Measurements from ENCODE around the gene NDUFA11. TPM values are rescaled to one million over a fixed set of nuclear protein-coding genes. Genes with fewer than 3 reads are reported as not detected.
"Not testable (repeated sequence)": the region's sequence is repeated elsewhere in the genome, so short reads cannot be mapped to it uniquely, and the experiment has no call there.

NDUFA11 gene
- total RNA-seq, 1 donor from 2014 or later, result 245 TPM

DNA sequence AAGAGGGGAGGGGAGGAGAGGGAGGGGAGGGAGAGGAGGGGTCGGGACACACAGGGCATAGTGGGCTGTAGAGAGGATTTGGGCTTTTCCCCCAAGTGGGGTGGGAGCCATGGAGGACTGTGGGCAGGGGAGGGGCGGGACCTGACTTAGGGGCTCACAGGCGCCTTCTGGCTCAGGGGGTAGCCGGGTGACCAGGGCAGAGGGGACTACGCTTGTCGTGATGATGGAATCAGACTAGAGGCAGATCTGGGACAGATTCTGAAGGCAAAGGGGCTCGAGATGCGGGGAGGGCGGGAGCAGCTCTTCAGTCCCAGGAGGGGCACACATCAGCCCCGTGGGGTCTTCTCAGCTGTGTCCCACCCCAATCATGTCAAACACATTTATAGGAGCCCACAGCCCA is 13.5 kb downstream of the NDUFA11 start:
- DNase-seq (ENCODE audit: low spot score), result no peak

DNA sequence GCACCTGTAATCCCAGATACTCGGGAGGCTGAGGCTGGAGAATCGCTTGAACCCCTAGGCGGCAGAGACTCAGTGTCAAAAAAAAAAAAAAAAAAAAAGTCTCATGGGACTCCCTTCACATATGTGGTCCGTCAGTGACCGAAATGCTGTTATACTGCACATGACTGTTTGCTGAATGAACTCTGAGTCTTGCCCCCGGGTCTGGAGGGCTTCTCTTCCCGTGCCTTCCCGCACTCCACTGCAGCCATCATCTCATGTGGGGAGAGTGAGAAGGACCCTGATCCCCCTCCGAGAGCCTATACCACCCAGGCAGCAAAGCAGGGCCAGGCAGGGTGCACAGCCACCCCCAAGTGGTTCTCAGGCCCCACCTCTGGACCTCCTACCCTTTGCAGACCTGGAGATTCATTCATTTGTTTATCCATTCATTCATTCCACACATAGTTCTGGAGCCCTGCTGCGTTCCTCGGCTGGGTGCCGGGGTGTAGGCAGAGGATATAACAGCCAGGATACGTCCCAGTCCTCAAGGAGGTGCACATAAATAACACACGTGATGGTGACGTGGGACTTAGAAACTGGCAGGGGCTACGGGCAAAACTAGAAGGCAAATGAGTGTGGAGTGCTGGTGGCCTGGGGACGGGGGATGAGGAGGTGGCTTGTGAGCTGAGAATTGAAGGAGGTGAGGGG is 14.2 kb downstream of the NDUFA11 start:
- no peak for DNase-seq (ENCODE audit: low spot score)

DNA sequence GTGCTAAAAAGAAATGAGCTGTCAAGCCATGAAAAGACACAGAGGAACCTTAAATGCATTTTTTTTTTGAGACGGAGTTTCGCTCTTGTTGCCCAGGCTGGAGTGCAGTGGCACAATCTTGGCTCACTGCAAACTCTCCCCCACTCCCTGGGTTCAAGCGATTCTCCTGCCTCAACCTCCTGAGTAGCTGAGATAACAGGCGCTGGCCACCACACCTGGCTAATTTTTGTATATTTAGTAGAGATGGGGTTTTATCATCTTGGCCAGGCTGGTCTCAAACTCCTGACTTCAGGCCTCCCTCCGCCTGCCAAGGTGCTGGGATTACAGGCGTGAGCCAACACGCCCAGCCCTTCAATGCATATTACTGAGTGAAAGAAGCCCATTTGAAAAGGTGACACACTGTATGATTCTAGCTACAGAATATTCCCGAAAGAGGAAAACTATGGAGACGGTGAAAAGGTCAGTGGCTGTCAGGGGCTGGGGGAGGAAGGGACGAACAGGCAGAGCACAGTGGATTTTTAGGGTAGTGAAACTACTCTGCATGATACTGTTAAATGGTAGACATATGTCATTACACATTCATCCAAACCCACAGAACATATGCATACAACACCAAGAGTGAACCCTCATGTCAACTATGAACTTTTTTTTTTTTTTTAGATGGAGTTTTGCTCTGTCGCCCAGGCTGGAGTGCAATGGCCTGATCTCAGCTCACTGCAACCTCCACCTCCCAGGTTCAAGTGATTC is 19.4 kb downstream of the NDUFA11 start:
- not testable (repeated sequence) for DNase-seq (ENCODE audit: low spot score)

DNA sequence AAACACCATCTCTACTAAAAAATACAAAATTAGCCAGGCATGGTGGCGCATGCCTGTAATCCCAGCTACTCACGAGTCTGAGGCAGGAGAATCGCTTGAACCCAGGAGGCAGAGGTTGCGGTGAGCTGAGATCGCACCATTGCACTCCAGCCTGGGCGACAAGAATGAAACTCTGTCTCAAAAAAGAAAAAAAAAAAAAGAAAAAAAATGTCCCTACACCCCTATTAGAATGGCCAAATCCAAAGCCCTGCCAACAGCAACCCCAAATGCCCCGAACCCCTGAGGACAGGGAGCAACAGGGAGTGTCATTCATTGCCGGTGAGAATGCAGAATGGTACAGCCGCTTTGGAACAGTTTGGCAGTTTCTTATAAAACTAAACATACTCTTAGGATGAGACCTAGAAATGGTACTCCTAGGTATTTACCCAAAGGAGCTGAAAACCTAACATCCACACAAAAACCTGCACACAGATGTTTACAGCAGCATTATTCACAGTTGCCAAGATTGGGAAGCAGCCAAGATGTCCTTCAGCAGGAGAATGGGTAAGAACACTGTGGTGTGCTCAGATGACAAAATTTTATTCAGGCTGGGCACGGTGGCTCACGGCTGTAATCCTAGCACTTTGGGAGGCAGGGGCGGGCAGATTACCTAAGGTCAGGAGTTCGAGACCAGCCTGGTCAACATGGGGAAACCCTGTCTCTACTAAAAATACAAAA is 20.3 kb downstream of the NDUFA11 start:
- DNase-seq (ENCODE audit: low spot score), result not testable (repeated sequence)

DNA sequence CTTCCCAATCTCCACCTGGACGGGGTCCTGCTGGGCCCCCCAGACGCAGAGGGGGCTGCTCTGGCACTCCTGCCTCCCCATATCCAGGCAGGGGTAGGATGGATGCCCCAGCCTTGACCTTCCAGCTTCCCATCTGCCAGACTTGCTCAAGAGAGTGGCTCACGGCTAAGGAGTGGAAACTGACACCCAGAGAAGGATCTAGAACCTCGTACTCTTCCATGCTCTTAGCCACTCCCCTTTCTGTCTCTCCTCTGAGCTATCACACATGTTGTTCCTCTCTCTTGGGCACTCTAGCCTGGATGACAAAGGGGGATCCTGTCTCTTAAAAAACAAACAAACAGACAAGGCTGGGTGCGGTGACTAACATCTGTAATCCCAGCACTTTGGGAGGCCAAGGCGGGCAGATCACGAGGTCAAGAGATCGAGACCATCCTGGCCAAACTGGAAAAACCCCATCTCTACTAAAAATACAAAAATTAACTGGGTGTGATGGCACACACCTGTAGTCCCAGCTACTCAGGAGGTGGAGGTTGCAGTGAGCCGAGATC is 21.1 kb downstream of the NDUFA11 start:
- DNase-seq (ENCODE audit: low spot score), result no peak

DNA sequence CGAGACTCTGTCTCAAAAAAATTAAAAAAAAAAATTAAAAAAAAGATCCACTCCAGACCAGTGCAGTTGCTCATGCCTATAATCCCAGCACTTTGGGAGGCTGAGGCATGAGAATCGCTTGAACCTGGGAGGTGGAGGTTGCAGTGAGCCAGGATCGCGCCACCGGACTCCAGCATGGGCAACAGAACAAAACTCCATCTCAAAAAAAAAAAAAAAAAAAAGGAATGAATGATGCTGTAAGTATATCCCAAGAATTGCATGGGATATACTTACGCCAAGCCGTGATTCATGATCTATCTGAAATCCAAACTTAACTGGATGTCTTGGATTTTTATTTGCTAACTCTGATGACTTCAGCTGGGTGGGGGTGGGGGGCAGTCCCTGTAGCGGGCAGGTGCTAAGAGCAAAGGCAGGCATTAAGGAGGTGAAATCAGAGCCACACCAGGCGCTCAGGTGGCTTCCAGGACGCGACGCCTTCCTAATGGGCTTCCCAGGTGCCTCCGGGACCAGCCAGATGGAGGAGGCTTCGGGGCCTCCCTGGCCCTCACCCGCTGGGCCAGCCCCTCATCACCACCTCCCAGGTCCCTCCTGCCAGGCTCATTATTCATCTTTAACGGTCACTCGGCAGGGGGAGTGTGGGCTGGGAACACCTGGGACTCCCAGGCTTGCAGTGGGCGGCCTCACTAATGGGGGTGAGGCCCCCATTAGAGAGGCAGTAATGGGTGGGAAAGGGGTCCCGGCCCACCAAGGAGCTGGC is 21.9 kb downstream of the NDUFA11 start:
- no peak for DNase-seq (ENCODE audit: low spot score)

DNA sequence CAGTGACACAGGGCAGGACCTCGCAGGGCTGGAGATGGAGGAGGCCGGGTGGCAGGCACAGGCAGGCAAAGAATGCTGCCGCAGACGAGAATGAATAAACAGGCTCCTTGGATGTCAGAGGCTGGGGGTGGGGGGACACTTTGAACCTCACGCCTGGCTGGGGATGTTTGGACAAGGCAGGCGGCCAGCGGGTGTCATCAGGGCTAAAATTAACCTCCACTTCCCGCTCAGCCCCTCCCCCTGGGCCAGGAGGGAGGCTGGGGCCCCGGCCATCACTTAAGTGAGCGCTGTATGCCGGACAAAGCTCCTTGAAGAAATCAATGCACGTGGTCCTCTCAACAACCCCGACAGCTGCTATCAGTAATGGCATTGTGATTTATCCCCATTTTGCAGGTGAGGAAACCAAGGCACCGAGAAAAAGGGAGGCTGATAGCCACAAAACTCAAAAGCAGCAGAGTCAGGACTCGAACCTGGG is 22.9 kb downstream of the NDUFA11 start:
- peak; percentile 79 for DNase-seq (ENCODE audit: low spot score)

DNA sequence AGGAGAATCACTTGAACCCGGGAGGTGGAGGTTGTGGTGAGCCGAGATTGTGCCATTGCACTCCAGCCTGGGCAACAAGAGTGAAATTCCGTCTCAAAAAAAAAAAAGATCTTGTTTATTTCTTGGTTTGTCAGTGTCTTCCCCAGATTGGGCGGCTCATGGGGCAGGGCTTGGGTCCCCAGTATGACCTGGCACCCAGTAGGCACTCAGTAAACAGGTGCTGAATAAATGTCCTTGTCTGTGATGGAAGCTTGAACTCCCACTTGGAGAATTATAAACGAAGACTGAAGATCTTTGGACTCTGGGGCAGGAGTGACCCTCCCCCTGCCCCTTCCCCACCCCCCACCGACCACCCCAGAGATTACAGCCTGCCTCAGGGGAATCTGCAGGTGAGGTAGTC is 23.4 kb downstream of the NDUFA11 start:
- no peak for DNase-seq (ENCODE audit: low spot score)

DNA sequence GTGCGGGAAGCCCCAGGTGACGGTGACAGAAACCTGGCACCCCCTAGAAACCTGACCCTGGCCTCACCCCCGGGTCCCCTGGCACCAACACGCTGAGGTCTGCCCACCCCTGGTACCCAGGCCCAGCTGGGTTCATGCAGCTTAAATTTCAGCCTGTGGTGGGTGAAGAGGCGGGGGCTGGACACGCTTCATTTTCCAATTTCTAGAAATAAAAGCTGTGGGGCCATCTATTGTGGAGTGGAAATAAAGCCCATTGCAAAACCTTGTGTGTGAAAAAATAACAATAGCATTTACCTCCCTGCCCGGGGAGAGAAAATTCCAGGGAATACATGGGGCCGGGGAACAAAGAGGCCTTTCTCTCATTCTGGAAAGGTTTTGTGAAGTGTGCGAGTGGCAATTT is 25.7 kb downstream of the NDUFA11 start:
- no peak for DNase-seq (ENCODE audit: low spot score)

DNA sequence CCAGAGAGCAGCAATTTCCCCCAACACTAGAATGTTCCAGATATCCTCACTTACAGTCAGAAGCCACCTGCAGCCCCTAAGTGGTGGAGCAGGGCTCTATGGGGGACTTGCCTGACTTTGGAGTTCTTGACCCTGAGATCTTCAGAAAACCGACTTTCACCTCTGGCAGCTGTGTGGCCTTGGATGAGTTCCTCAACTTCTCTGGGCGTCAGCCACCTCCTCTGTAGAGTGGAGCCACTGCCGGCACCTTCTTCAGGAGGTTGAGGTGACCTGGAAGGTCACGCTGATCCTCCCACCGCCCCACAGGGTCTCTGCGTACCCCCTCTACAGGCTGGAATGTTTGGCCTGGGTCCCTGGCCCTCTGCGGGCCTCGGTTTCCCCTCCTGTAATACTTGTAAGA is 26.2 kb downstream of the NDUFA11 start:
- DNase-seq (ENCODE audit: low spot score), result no peak

DNA sequence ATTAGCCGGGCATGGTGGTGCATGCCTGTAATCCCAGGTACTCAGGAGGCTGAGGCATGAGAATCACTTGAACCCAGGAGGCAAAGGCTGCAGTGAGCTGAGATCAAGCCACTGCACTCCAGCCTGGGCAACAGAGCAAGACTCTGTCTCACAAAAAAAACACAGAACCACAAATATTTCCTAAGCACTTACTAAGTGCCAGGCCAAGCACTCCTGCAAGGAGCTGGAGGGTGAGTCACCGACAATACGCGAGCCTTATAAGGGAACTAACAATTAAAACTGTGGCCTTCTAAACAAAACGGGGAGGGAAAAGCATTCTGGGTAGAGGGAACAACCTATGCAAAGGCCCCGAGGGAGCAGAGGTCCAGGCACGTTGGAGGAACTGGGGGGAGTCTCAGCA is 29.1 kb downstream of the NDUFA11 start:
- DNase-seq (ENCODE audit: low spot score), result not testable (repeated sequence)

DNA sequence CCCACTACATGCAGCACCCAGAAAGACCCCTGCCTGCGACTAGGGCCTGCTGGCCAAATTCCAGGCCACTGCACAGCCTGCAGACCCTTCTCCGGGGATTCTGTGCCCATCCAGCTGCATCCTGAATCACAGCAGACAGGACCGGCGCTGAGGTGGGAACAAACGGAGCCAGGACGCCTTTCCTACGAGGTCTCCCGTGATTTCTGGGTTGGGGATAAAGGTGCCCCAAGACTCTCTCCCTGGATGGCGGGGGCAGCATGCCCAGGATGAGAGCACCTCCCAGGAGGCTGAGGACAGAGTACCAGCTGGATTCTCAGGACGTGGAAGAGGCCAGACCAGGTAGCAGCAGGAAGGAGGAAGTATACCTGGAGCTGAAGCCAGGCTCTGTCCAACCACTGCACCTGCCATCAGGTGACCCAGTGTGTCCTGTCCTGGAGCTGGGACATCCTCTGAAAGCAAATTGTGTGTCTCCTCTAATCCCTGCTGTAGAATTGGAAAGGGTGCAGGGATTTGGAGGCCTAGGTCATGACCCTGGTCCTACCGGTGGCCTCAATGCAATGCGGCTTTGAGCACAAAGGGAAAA is 29.9 kb downstream of the NDUFA11 start:
- DNase-seq (ENCODE audit: low spot score), result no peak

DNA sequence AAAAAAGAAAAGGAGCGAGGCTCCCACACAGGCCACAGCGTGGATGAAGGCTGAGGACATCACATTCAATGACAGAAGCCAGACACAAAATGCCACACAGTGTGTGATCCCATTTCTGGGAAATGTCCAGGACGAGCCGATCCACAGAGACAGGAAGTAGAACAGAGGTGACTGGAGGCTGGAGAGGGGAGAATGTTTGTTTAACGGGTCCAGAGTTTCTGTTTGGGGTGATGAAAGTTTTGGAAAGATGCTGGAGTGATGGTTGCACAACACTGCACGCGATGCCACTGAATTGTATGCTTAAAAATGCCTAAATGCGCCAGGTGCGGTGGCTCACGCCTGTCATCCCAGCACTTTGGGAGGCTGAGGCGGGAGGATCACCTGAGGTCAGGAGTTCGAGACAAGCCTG is 32.6 kb downstream of the NDUFA11 start:
- DNase-seq (ENCODE audit: low spot score), result no peak

DNA sequence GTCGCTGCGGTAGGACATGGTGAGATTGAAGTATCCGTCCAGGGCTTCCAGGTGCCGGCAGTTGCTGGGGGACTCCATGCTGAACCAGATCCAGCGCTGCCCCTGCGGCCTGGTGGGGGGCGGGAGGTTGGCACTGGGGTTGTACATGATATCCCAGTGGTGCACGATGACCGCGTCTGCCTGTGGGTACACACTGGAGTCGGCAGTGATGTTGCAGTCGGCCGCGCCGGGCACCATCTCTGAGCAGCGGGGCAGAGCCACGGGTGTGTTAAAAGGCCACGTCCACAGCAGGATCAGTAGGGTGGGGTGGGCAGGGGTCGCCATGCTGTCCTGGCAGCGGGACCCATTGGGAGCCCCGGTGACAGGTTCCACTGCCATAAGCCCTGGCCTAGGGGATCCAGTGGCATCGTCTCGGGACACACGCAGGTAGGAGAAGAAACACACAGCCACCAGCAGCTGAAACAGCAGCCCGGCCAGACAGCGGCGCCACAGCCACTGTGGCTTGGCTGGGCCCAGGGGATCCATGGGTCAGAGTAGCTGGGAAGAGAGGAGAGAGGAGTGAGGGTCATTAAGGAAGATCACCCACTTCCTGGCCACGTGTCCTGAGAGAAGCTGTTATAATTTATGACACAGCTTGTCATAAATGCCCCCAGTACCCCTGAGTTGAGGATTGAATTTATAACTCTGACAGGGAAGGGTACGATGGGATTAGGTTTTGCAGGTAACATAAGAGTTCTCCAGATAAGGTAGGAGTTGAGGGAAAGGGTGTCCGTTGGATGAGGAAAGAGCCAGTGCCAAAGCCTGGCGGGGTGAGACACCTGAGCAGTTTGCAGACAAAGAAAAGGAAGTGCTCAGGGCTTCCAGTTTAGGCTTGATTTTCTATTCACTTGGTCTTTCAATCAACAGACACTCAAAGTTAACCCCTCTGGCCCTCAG is 36.1 kb downstream of the NDUFA11 start:
- no peak for DNase-seq (ENCODE audit: low spot score)

DNA sequence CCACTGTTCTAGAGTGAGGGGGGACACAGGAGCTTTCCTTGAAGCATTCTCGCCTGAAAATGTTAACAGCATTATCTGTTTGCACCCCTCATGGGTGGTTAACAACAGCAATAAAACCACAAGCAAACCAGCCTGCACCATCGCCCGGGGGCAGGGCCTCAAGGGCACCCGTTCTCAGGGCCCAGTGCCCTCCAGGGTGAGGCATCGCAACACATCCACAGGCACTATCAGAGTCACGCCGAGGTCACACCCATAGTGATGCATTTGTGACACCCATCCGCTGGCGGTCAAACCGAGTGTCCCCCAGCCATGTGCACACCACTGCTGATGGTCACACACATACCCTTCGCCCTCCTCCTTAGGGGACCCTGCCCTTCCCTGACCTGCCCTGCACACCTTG is 37.8 kb downstream of the NDUFA11 start:
- no peak for DNase-seq (ENCODE audit: low spot score)

DNA sequence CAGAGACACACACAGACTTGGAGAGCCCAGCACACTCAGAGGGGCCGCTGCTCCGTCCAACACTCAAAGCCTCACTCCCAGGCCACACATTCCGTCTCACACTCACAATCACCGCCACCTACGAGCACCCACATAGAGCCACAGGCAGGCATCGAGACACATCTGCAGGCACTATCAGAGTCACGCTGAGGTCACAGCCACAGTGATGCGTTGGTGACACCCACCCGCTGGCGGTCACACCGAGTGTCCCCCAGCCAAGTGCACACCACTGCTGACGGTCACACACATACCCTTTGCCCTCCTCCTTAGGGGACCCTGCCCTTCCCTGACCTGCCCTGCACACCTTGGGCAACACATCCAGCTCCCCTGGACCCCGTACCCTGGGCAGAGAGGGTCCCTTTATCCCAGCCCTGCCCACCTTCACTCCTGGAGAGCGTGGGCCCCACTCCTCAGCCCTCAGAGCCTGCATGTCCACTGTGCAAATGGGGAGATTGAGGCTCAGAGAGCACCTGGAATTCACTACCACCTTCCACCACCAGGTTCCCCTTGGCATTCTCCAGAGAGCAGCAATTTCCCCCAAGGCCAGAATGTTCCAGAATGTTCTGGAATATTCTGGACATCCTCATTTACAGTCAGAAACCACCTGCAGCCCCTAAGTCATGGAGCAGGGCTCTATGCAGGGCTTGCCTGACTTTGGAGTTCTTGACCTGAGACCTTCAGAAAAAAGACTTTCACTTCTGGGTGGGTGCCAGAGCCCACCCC is 38.7 kb downstream of the NDUFA11 start:
- no peak for DNase-seq (ENCODE audit: low spot score)

DNA sequence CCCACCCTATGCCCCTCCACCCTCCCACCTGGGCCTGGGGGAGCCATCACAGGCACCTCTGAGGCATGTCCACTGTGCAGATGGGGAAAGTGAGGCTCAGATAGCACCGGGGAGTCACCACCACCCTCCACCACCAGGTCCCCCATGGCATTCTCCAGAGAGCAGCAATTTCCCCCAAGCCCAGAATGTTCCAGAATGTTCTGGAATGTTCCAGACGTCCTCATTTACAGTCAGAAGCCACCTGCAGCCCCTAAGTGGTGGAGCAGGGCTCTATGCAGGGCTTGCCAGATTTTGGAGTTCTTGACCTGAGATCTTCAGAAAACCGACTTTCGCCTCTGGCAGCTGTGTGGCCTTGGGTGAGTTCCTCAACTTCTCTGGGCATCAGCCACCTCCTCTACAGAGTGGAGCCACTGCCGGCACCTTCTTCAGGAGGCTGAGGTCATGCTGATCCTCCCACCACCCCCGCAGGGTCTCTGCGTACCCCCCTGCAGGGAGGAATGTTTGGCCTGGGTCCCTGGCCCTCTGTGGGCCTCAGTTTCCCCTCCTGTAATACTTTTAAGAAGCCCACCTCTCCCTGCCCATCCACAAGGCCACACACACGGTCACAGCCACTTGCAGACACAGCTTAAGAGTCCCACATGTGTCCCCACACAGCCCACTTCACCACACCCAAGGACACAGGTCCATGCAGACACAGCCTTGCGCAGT is 39.4 kb downstream of the NDUFA11 start:
- no peak for DNase-seq (ENCODE audit: low spot score)

DNA sequence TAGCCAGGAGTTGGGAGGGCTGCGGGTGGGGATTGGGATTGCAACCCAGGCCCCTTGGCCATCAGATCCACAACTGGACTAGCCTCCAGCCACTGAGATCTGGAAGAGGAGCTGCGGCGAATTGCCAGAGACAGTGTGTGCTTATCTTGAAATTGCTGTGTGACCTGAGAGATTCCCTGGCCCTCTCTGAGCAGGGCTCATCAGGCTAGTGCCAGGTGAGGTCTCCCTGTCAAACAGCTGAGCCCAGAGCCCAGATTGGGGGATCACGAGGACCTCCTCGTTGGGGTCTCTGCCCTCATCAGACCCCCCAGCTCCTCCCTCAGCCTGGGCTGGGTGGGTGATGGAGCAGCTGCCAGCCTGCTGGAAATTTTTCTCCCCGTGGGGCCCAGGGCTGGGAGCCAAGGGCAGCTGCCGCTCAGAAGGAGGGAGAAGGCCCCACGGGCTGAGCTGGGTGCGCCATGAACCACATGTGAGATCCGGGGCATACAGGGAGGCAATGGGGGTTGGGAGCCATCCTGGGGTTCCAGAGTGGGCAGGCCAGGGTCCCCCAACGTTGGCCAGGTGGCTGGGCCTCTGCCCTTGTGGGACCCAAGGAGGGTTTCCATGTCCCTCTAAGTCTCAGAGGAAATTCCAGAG is 40.4 kb downstream of the NDUFA11 start:
- no peak for DNase-seq (ENCODE audit: low spot score)

All from umbilical cord (tissue), 2 donors.